Esophagus squamous epithelium (tissue), 5 donors: ENCODE data around the gene AFAP1L2. TPM values are rescaled to one million over a fixed set of nuclear protein-coding genes. Genes with fewer than 3 reads are reported as not detected.
A peak's percentile ranks its signal among the peaks of the same experiment; 100 is the strongest.

Experiments
- DNase-seq: peaks from one replicate; lab custom pipeline; 2025; lab: John Stamatoyannopoulos, UW
- H3K27ac ChIP-seq, 4 donors: fragments of 200-600 bp; sonication (generic); one replicate each; pipeline ENCODE4 v1.5.1; 2016 to 2019; ENCODE audit warnings: mild to moderate bottlenecking in 1 of 4
- H3K27me3 ChIP-seq, 4 donors: fragments of 200-600 bp; sonication (generic); 1 replicate in 3 of 4; 2 replicates in 1 of 4; pipeline versions ENCODE4 v1.5.1 to v1.6.0; 2017 to 2021; ENCODE audit warnings: antibody characterized with exemption in 1 of 4
- H3K36me3 ChIP-seq, 3 donors: fragments of 200-600 bp; sonication (generic); one replicate each; pipeline ENCODE4 v1.5.1; 2016 to 2019
- H3K4me1 ChIP-seq, 3 donors: fragments of 200-600 bp; sonication (generic); one replicate each; pipeline ENCODE4 v1.5.1; 2017 to 2019
- H3K4me3 ChIP-seq, 4 donors: fragments of 200-600 bp; sonication (generic); 1 replicate in 3 of 4; 2 replicates in 1 of 4; pipeline ENCODE4 v1.5.1; 2016 to 2019; ENCODE audit warnings: mild to moderate bottlenecking in 2 of 4, moderate library complexity in 1 of 4
- H3K9me3 ChIP-seq, 3 donors: fragments of 200-600 bp; sonication (generic); one replicate each; pipeline ENCODE4 v1.5.1; 2016 to 2019
- CTCF ChIP-seq, 6 experiments: fragments of 450-650 bp in 4 of 6; fragments of 200-600 bp in 2 of 6; sonication (generic) in 2 of 6; IDR thresholded peaks; one replicate each; pipeline ENCODE4 v1.5.1; 2016 to 2019; ENCODE audit warnings: antibody characterized with exemption in 6 of 6, mild to moderate bottlenecking in 4 of 6, moderate library complexity in 4 of 6
- POLR2A ChIP-seq, 4 donors: fragments of 450-650 bp; IDR thresholded peaks; one replicate each; pipeline ENCODE4 v1.6.1; 2017; ENCODE audit warnings: antibody characterized with exemption in 4 of 4, mild to moderate bottlenecking in 4 of 4, moderate library complexity in 3 of 4
- WGBS, 2 donors: methylation state at CpG; one replicate each; pipeline ENCODE4 v1.1.5; 2018; 5-methylcytosine and 5-hydroxymethylcytosine counted together
- intact Hi-C: fragments of 100-400 bp; cut with DNase I; formaldehyde crosslinking; loops from one replicate; pipeline ENCODE4 v1.15.0; 2022
- total RNA-seq, 4 donors: library from RNA; depleted of rRNA; stranded (reverse); fragments of >200 nt; gene quantifications; one replicate each; pipeline ENCODE4 v1.1.0, GENCODE V29; 2016
- donor health status: DM: yes; HTN: yes; CAD: no.

The AFAP1L2 gene
- total RNA-seq, 4 donors from 2014 or later: 9.8 to 15.5 (median 11.8) TPM

GRCh38 chr10:114362826-114363355 lies 41.4 kb downstream of the AFAP1L2 start:
- H3K27ac ChIP-seq: no peak overlapping the region
- no peak for TF ChIP-seq CTCF (IDR thresholded peaks at IDR 0.05)
- TF ChIP-seq POLR2A (IDR thresholded peaks at IDR 0.05): no peak
- H3K4me3 ChIP-seq: no peak overlapping the region
- DNase-seq: no peak
- intact Hi-C loops: no loop called here
- no peaks in the 10 kb centered on the region for H3K9me3 ChIP-seq
- H3K4me1 ChIP-seq: peaks cover 7 to 31% (median 10%) of the 10 kb centered on the region in 3 donors
- H3K27me3 ChIP-seq: no peaks in the 10 kb centered on the region
- 91 to 93% methylated on average over 3 to 15 of the region's 16 CpGs for WGBS, 2 donors
- H3K36me3 ChIP-seq: no peaks in the 10 kb centered on the region

GRCh38 chr10:114359953-114360345 lies 44.4 kb downstream of the AFAP1L2 start:
- 71 to 78% methylated on average over 1 to 2 of the region's 2 CpGs for WGBS, 2 donors
- DNase-seq: no peak
- H3K36me3 ChIP-seq: no peaks in the 10 kb centered on the region
- no peak overlapping the region for H3K27ac ChIP-seq
- no peak overlapping the region for H3K4me3 ChIP-seq
- H3K27me3 ChIP-seq: no peaks in the 10 kb centered on the region
- TF ChIP-seq CTCF (IDR thresholded peaks at IDR 0.05) (no peak), POLR2A (IDR thresholded peaks at IDR 0.05) (no peak)
- H3K4me1 ChIP-seq: peaks cover 7 to 38% (median 15%) of the 10 kb centered on the region in 3 donors
- intact Hi-C loops: no loop called here
- H3K9me3 ChIP-seq: no peaks in the 10 kb centered on the region

GRCh38 chr10:114359041-114359952 lies 45.0 kb downstream of the AFAP1L2 start:
- no peaks in the 10 kb centered on the region for H3K27me3 ChIP-seq
- intact Hi-C loops: no loop called here

GRCh38 chr10:114357515-114357996 lies 46.7 kb downstream of the AFAP1L2 start:
- Histone ChIP-seq H3K27ac (peak overlapping the region in 2 of 4 donors; percentile 36 to 52), H3K9me3 (no peaks in the 10 kb centered on the region), H3K4me1 (peaks cover 7 to 30% (median 15%) of the 10 kb centered on the region in 3 donors), H3K36me3 (no peaks in the 10 kb centered on the region), H3K4me3 (no peak overlapping the region), H3K27me3 (no peaks in the 10 kb centered on the region)
- TF ChIP-seq CTCF (IDR thresholded peaks at IDR 0.05) (no peak), POLR2A (IDR thresholded peaks at IDR 0.05) (no peak)
- no peak for DNase-seq
- intact Hi-C loops: no loop called here
- 51 to 68% methylated on average over 2 of the region's 2 CpGs for WGBS, 2 donors

More at GRCh38 chr10:114359041-114359952, 45.0 kb downstream of the AFAP1L2 start:
- no peaks in the 10 kb centered on the region for H3K36me3 ChIP-seq
- WGBS, 2 donors: 74 to 87% methylated on average over 3 of the region's 3 CpGs
- H3K9me3 ChIP-seq: no peaks in the 10 kb centered on the region
- TF ChIP-seq CTCF (IDR thresholded peaks at IDR 0.05) (no peak), POLR2A (IDR thresholded peaks at IDR 0.05) (no peak)
- no peak overlapping the region for H3K27ac ChIP-seq
- H3K4me1 ChIP-seq: peaks cover 7 to 38% (median 15%) of the 10 kb centered on the region in 3 donors
- no peak for DNase-seq
- H3K4me3 ChIP-seq: no peak overlapping the region
